CD4-positive, alpha-beta T cell treated with Interleukin-21 for 1 hour (primary cell): Measurements from ENCODE around the gene SYK.

Source experiments
- DNase-seq: peaks from one replicate; pipeline ENCODE4 v3.0.0-alpha.2; 2020

The SYK gene

GRCh38 chr9:90826326-90827020 lies 24.9 kb downstream of the SYK start:
- no peak for DNase-seq

- peak; percentile 8 for DNase-seq
Observed at GRCh38 chr9:90827181-90827871, 25.7 kb downstream of the SYK start.

- DNase-seq, result no peak
Observed at GRCh38 chr9:90830051-90830450, 28.4 kb downstream of the SYK start.

- no peak for DNase-seq
Observed at GRCh38 chr9:90830977-90831376, 29.4 kb downstream of the SYK start.

GRCh38 chr9:90832261-90832660 lies 30.6 kb downstream of the SYK start:
- DNase-seq, result no peak

GRCh38 chr9:90834828-90835595 lies 33.4 kb downstream of the SYK start:
- no peak for DNase-seq

- DNase-seq, result no peak
Observed at GRCh38 chr9:90836411-90837080, 34.9 kb downstream of the SYK start.

GRCh38 chr9:90838098-90838497 lies 36.5 kb downstream of the SYK start:
- no peak for DNase-seq

- no peak for DNase-seq
Observed at GRCh38 chr9:90838581-90839154, 37.0 kb downstream of the SYK start.

GRCh38 chr9:90839183-90839728 lies 37.6 kb downstream of the SYK start:
- no peak for DNase-seq

GRCh38 chr9:90840696-90841095 lies 39.1 kb downstream of the SYK start:
- no peak for DNase-seq

- no peak for DNase-seq
Observed at GRCh38 chr9:90841213-90841612, 39.6 kb downstream of the SYK start.

- DNase-seq, result no peak
Observed at GRCh38 chr9:90841615-90842014, 40.0 kb downstream of the SYK start.

- no peak for DNase-seq
Observed at GRCh38 chr9:90842176-90842777, 40.7 kb downstream of the SYK start.

- no peak for DNase-seq
Observed at GRCh38 chr9:90842996-90843395, 41.4 kb downstream of the SYK start.

- no peak for DNase-seq
Observed at GRCh38 chr9:90843525-90843924, 41.9 kb downstream of the SYK start.

GRCh38 chr9:90844326-90844725 lies 42.7 kb downstream of the SYK start:
- DNase-seq, result no peak

GRCh38 chr9:90846770-90847419 lies 45.3 kb downstream of the SYK start:
- DNase-seq, result no peak

- no peak for DNase-seq
Observed at GRCh38 chr9:90847971-90848370, 46.4 kb downstream of the SYK start.

GRCh38 chr9:90848866-90849265 lies 47.2 kb downstream of the SYK start:
- DNase-seq, result no peak

- DNase-seq, result no peak
Observed at GRCh38 chr9:90851444-90851843, 49.8 kb downstream of the SYK start.

- no peak for DNase-seq
Observed at GRCh38 chr9:90853945-90854344, 52.3 kb downstream of the SYK start.
